Activated CD8-positive, alpha-beta memory T cell treated with anti-CD3 and anti-CD28 coated beads, Interleukin-2, amount 50 U/mL, for 1 hour (primary cell): ENCODE measurements around the gene KLF12.

ENCODE experiments used
- DNase-seq: peaks from one replicate; pipeline ENCODE4 v3.0.0-alpha.2; 2020; ENCODE audit errors: extremely low read depth

KLF12 gene

DNA sequence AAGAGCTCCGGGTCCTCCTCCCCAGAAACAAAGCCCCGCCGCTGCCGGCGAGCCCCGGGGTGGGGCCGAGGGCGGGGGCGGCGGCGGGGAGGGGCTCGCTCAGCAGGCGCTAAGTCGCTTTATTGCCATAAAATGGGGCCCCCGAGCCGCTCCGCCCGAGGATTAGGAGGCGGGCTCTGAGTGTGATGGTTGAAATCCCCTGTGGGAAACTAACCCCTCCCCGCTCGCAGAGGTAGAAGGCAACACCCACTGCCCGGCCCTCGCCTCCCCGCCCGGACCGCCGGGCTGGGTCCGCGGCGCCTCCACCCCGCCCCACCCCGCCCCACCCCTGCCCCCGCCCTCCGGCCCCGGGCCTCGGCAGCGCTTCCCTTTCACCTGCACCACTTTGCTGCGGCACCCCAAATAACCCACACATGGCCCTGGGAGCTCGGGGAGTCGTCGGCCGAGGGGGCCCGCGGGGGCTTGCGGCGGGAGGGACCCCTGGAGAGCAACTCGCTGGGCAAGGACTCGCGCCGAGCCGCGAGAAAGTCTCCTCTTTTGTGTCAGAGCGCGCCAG, at the start of gene KLF12:
Gene KLF12 (minus strand): TSS at position 184 of the 556 bp plus-strand sequence.
- DNase-seq = peak; percentile 92

DNA sequence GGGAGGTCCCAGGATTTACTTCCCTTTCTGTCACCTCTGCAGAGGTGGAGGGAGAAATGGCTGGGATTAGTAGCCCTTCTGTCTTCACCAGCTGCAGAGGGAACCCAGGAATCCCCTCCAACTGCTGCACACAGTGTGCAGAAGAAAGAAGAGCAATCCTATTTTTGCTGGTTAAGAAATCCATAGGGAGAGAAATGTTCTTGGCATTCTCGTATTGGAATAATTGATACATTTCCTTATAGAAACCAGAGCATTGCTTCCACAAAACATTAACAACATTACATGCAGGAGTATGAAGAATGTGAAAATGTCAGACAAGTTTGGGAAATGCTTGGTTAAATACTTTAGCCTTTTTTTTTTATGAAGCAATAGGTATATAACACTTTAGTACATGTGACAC, 48.3 kb upstream of the KLF12 start:
- DNase-seq = no peak

DNA sequence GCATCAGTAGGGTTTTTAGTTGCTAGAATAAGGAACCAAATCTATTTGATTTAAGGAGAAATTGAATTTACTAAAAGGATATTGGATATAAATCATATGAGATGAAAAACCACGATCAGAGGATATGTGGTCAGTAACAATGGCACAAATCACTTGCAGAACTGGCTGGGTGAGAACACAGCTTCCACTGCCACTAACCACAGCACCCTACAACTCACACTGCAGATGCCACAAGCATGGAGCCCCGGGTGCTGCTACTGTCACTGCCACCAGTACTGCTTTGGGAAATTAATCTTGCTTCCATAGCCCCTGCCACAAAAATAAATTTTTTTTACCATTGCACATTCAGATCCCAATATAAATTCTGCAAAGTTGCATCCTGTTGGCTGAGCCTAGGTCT, 40.6 kb upstream of the KLF12 start:
- no peak for DNase-seq

DNA sequence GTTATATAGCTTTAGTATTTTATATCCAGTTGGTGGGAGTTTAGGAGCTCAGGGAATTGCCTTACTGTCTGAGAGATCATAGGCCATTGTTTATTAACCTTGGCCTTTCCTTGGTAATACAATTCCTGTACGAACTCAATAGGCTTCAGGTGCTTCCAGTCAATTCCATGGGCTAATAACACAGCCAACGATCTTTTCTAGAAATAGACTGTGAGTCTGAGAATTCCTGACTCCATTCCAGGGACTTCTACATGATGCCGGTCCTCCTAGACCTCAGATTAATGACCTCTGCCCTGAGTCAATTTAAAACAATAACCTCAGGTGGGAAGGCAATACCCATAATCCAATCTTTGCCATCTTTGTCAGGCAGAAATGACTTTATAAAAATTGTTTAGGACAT, 39.6 kb upstream of the KLF12 start:
- DNase-seq = no peak

DNA sequence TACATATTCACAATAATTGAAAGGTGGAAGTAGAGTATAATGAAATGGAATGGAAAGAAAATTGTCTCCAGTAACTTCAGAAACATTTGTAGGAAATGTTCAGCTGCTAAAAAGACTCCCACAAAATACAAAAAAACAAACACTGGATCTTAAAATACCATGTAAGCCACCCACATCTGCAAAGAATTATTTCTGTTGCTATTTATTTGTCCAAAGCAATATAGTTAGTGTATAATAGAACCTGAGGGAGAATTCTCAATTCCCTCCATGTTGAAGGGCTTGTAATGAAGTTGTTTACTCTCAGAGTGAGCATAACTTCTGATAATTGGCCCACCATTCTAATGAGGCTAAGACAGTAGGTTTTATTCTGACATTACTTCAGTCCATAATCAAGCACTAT, 37.4 kb upstream of the KLF12 start:
- no peak for DNase-seq

DNA sequence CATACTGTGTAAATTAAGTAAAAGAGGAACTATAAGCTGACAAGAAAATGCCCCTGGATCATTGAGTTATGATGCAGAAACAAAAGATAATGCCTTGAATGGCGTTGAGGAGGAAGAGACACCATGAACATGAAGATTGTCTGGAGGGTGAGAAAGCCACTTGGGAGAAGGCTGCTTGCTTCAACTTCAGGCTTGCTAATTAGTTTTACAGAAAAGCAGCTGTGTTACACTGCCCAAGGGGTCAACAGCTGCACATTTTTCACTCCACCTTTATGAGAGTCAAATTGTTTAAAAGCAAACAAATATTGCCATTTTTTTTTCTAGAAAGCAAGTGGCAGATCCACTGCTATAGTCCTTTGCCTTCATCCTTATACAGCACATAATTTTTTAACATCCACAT, 35.5 kb upstream of the KLF12 start:
- DNase-seq = no peak

DNA sequence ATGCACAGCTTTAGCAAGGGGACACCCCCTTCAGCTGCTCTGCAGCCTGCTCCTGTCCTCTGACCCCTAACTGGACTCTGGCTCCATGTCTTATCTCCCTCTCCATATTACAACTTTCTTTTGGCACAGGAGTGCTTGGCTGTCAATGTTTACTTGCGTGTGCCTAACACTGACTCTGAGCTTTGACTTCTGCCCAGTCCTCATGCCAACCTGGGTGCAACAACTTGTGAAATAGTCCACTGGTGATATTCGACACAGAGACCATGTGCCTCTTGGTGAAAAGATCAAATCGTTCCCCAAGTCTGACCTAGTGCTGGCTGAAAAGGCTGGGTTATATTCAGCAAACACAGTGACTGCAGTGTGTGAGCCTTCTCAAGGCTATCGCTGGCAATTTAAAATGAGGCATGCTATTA, 34.1 kb upstream of the KLF12 start:
- DNase-seq = no peak

DNA sequence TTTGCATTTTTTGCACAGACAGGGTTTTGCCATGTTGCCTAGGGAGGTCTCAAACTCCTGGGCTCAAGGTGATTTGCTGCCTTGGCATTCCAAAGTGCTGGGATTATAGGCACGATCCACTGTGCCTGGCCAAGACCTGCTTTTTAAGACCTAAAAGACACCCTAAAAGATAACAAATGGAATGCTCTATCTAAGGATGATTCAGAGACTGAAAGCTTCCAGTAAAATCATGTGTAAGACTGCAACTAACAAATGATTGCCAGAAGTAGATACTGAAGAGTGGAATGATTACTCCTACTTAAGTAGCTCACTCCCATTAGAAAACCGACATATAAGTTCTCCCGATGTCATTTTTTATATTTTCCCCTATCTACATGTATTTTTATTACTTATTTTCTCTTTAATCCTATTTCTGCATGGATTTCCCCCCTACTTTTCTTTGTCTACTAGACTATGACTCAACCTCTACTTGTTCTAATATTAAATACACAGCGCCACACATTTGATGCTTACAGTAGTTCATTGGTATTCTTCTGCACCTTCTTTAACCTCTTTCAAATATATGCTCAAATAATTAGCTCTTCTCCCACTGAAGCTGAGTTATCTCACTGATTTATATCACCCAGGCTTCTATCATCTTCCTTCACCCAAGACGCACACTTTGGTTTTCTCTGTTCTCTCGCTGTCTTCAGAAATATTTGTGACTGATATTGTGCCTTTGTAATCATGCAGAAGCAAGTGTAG, 32.2 kb upstream of the KLF12 start:
- DNase-seq = no peak

DNA sequence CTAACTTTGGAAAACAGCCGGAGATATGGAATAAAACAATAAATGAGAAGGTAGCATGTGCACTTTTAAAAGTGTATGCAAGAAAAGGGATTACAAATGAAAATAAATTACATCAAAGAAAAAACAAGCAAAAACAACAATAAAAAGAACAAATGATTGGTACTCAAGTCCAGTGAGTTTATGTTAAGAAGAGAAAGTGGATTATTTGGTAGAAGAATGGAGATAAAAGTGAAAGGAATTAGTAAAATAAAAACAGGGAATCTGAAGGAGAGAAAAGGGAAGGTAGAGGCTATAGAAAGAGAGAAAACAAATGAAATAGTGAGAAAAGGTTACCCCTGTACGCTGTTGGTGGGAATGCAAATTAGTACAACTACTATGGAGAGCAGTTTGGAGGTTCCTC, 28.6 kb upstream of the KLF12 start:
- no peak for DNase-seq

DNA sequence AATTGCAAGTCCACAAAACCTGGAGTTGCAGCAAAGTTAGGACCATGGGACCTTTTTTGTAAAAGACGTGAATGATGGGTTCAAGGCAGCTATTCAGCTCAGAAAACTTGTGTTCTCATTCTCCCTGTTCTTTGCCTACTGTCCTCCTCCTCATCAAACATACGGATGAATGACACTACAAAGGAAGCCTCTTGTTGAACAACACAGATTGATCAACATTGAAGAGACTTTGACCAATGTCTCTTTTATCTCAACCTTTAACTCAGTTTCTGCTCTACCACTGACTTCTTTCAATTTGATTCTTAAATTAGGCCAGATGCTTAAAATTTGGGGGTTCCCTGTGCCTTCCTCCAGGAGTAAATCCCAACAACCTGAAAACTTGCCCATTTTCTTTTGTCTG, 27.9 kb upstream of the KLF12 start:
- DNase-seq = no peak

DNA sequence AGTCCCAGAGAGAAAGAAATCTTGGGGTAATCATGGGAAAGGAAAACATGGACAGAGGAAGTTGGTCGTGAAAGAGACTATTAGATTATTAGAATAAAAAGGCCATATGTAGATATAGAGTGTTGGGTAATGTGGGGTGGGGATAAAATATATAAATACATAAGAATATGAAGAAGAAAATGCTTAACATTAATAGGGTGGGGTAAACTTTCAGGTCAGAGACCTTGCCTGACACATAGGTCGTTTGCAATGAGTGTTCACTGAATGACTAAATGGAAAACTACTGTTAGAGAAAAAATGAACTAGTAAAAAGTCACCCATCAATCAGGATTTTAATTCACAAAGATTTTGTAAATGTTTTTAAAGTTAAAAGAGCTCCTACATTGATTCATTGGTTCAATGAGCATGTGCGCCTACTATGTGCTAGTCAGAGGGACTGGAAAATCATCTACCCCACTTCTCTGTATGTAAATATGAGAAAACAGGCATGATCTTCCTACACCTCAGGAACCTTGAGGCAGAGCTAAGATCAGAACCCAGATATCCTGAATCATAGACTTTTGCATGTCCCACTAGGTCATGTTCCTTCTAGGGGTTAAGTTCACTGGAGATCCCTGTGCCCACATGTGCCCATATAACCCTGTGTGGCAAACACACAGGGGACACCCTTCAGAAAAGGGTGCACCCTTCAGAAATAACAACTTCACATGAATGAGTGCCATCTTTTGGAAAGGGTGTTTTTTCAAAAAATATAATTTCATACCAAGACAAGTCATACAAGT, 24.6 kb upstream of the KLF12 start:
- no peak for DNase-seq

DNA sequence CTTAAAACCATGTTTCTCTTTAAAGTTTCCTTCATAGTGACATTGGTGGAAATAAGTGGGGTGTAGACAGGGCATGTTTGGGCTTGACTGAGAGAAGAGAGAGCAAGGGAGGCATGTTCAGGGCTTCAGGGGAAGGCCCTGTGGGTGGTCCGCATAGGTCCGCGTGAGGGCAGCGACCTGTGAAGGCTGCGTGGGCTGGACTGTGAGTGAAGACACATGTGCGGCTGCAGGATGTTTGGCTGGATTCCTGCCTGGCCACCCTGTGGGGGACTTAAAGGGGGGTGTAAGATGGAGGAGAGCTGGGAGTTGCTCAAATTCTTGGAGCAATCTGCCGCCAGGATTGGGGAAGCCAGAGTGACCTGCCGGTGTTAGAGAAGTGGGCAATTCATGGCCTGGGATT, 23.8 kb upstream of the KLF12 start:
- DNase-seq = no peak

DNA sequence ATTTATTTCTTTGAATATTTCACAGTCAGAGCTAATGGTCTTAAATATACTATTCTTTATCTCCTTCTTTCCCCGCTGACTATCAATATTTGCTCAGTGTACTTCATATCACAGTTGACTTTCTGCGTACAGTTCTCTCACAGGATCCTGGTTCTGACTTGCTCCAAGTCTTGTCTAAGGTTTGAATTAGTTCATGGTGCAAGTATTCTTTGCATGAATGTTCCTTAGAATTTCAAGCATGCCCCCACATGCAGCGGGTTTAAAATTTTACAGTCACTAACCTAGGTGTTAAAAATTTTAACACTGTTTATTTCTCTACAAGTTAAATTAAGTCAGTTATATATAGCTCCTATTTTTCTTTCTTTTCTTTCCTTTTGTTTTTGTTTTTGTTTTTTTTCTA, 20.8 kb upstream of the KLF12 start:
- no peak for DNase-seq

DNA sequence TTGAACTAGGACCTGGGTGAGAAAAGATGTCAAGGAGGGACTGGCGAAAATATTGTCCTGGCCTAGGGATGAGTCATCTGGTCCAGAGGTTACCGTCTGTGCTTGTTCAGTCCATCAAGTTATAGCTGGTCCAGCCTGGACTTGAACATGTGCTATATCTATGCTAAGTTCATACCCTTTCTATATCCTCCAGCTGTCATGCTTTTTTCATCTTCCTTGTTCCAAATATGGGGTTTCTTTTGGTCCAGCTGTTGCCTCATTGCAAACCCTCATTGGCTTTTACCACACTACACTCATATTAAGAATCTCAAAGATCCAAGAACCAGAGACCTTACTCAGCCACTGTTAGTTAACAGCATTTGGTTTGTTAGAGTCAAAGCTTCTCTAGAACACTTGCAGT, 19.1 kb upstream of the KLF12 start:
- DNase-seq = no peak

DNA sequence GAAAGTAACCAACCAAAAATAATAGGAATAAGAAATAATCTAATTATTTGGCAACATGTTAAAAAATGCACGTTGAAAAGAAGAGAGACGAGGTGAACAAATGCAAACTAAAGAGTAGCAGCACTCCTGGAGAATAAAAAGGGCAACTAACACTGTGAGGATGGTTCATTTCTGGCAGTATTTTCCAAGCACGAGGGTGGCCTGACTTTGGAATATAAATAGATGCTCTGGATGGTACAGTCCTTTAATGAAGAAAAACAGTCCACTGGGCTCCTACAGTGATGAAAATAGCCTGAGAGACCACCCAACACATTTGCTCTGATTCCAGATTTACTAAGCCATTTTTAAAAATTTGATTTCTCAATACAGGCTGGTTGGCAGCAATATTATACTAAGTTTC, 17.7 kb upstream of the KLF12 start:
- DNase-seq = no peak

DNA sequence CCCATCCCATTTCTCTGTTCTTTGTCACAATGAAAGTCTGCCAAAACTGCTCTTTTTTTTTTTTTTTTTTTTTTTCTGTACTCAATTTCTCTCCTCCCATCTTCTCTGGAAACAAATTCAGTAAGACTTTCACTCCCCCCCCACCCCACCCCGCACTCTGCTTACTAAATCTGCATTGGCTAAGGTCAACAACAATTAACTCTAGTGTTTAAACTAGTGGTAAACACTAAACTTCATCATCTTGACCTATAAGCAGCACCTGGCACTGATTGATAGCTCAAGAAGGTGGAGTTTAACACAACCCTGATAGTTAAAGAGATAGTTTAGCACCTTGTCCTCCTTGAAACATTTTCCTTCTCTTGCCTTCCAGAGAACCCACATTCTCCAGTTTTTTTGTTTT, 14.1 kb upstream of the KLF12 start:
- DNase-seq = no peak

DNA sequence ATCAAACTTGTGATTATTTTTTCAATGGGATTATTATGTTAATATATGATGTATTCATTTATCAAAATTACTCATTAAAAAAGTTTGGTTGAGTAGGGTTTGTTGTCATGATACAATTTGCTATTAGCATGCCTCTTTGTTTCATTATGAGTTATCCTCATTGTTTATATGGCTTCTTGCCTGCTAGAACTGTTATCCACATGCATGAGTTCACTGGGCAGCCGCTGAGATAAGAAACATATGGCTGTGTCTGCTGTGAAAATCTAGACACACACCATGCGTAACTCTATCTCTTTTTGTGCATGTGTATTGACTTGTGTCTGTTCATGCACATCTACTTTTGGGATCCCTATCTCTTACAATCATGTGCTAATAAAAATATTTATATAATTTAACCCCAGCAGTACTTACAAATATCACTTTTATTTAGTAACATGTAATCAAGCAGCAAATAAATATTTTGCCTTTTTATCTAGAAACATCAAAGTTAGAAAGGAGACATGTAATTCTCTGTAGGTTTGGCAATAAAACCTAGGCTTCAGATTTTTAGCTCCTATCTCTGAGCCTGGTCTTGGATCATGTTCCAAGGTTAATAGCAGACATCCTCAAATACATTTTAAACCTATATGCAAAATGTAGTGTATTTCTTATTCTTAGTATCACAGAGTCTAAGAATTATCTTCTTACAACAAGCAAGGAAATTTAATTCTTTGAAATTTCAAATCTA, 11.2 kb upstream of the KLF12 start:
- no peak for DNase-seq

DNA sequence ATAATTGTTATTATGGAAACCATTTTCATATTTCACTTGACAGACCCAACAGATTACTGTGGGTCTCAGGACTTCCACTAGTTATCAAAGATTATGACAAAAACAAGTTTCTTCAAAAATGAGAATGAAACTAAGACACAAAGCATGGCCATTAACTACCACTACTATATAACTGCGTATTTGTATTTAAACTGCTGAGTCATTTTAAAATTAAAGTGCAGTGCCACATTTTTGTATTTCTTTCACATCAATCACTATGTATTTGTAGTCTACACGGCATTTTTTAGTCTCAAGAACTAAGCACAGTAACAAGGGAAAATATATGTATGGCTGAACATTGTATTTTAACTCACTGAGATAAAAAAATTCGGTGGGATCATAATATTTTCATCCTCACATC, 10.1 kb upstream of the KLF12 start:
- no peak for DNase-seq

DNA sequence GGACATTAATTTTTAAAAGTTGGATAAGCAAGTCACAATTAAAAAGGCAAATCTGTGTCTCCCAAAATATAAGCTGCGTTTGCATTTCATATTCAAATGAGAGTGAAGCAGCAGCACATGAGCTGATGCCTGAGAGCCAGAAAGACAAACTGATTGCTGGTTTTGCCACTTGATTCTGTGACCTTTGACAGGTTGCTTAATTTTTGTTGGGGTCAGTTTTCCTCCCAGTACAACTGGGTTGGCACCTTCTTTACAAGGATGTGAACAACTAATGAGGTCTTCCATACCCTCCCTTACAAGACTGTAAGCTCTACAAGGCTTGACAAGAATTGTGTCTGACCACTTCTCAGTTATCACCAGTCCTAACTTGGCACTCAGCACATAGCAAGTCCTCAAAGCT, 8.1 kb upstream of the KLF12 start:
- no peak for DNase-seq

DNA sequence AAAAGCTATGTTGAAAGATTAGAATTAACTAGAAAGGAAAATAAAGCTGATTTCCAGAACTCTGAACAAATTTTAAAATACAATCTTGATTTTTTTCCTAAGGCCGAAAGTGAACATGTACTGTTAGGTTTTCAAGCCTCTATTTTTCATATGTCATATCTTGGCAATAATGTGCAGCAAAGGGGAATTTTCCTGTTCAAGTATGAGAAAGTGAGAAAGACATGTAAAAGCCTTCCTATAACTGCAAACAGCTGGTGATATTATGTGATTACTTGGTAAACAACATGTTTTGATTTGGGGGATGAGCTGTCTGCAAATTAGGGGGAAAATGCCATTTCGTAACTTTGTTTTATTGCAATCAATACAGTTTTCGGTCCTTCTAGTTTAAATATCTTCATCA, 4.0 kb upstream of the KLF12 start:
- no peak for DNase-seq

DNA sequence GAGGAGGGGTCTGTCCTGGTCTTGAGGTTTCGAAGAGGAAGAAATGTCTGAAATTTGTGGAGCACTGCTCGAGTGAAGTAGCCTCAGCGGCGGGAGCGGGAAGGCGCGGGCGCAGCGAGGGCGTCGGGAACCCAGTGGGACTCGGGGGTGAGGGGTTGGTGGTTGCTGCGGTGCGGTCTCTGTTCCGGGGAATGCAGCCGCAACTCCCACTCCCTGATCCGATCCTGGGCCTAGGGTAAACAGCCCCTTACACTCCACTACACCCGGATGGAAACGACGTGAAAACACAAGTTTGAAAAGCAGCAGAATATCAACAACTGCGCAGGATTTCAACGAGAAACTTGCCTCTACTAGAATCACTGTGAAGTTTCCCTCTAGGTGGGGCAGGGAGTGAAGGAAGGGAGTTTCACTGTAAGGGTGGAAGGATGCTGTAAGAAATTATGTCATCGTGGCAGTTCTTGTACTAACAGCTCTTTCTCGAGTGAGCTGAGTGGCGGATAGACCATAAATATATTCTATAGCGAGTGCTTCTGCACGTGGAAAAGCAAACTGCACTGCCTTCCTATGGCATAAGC, 2.0 kb upstream of the KLF12 start:
- DNase-seq = no peak
